ENCODE measurements around the gene CRAMP1.
A peak's percentile ranks its signal among the peaks of the same experiment; 100 is the strongest.

Gene CRAMP1

GRCh38 chr16:1634541-1634940 is 22.4 kb downstream of the CRAMP1 start:
- Mint-ChIP-seq H3K9me3 (no peaks in the 10 kb centered on the region), H3K36me3 (ENCODE audit: low read depth) (peaks cover 31% of the 10 kb centered on the region), H3K4me1 (peaks cover 5% of the 10 kb centered on the region), H3K4me3 (no peak overlapping the region), H3K27ac (no peak overlapping the region), H3K27me3 (no peaks in the 10 kb centered on the region)
- DNase-seq: no peak
- ATAC-seq: no peak

GRCh38 chr16:1635070-1635469 is 22.9 kb downstream of the CRAMP1 start:
- no peaks in the 10 kb centered on the region for H3K27me3 Mint-ChIP-seq
- DNase-seq (peak; percentile 20), ATAC-seq (peak; percentile 49)
- H3K27ac Mint-ChIP-seq: no peak overlapping the region
- H3K4me3 Mint-ChIP-seq: no peak overlapping the region
- peaks cover 5% of the 10 kb centered on the region for H3K4me1 Mint-ChIP-seq
- H3K36me3 Mint-ChIP-seq (ENCODE audit: low read depth): peaks cover 33% of the 10 kb centered on the region
- no peaks in the 10 kb centered on the region for H3K9me3 Mint-ChIP-seq

- H3K9me3 Mint-ChIP-seq: no peaks in the 10 kb centered on the region
- H3K27me3 Mint-ChIP-seq: no peaks in the 10 kb centered on the region
- no peak for DNase-seq
- H3K27ac Mint-ChIP-seq: no peak overlapping the region
- peaks cover 5% of the 10 kb centered on the region for H3K4me1 Mint-ChIP-seq
- peaks cover 41% of the 10 kb centered on the region for H3K36me3 Mint-ChIP-seq (ENCODE audit: low read depth)
- ATAC-seq: no peak
- no peak overlapping the region for H3K4me3 Mint-ChIP-seq
Measured at GRCh38 chr16:1637526-1637925, 25.4 kb downstream of the CRAMP1 start.

GRCh38 chr16:1638757-1639156 is 26.6 kb downstream of the CRAMP1 start:
- H3K36me3 Mint-ChIP-seq (ENCODE audit: low read depth): peaks cover 42% of the 10 kb centered on the region
- ATAC-seq (no peak), DNase-seq (no peak)
- H3K27me3 Mint-ChIP-seq: no peaks in the 10 kb centered on the region
- H3K4me1 Mint-ChIP-seq: peaks cover 5% of the 10 kb centered on the region
- H3K27ac Mint-ChIP-seq: no peak overlapping the region
- no peak overlapping the region for H3K4me3 Mint-ChIP-seq
- no peaks in the 10 kb centered on the region for H3K9me3 Mint-ChIP-seq

- Mint-ChIP-seq H3K27ac (no peak overlapping the region), H3K4me3 (no peak overlapping the region), H3K36me3 (ENCODE audit: low read depth) (peaks cover 44% of the 10 kb centered on the region), H3K27me3 (no peaks in the 10 kb centered on the region), H3K9me3 (no peaks in the 10 kb centered on the region), H3K4me1 (peaks cover 8% of the 10 kb centered on the region)
- DNase-seq: no peak
- ATAC-seq: no peak
Measured at GRCh38 chr16:1639282-1639681, 27.1 kb downstream of the CRAMP1 start.

GRCh38 chr16:1639860-1640259 is 27.7 kb downstream of the CRAMP1 start:
- Mint-ChIP-seq H3K4me3 (no peak overlapping the region), H3K36me3 (ENCODE audit: low read depth) (peaks cover 41% of the 10 kb centered on the region), H3K4me1 (peaks cover 10% of the 10 kb centered on the region), H3K27ac (no peak overlapping the region), H3K9me3 (no peaks in the 10 kb centered on the region), H3K27me3 (no peaks in the 10 kb centered on the region)
- DNase-seq: no peak
- no peak for ATAC-seq

GRCh38 chr16:1640261-1640941 is 28.2 kb downstream of the CRAMP1 start:
- H3K27ac Mint-ChIP-seq: no peak overlapping the region
- DNase-seq (no peak), ATAC-seq (no peak)
- H3K36me3 Mint-ChIP-seq (ENCODE audit: low read depth): peaks cover 38% of the 10 kb centered on the region
- no peaks in the 10 kb centered on the region for H3K27me3 Mint-ChIP-seq
- H3K4me1 Mint-ChIP-seq: peaks cover 8% of the 10 kb centered on the region
- H3K4me3 Mint-ChIP-seq: no peak overlapping the region
- no peaks in the 10 kb centered on the region for H3K9me3 Mint-ChIP-seq

- H3K36me3 Mint-ChIP-seq (ENCODE audit: low read depth): peaks cover 41% of the 10 kb centered on the region
- no peaks in the 10 kb centered on the region for H3K27me3 Mint-ChIP-seq
- H3K4me3 Mint-ChIP-seq: no peak overlapping the region
- H3K27ac Mint-ChIP-seq: no peak overlapping the region
- H3K9me3 Mint-ChIP-seq: no peaks in the 10 kb centered on the region
- no peak for DNase-seq
- H3K4me1 Mint-ChIP-seq: peaks cover 16% of the 10 kb centered on the region
- no peak for ATAC-seq
Measured at GRCh38 chr16:1641261-1641660, 29.1 kb downstream of the CRAMP1 start.

GRCh38 chr16:1642148-1642547 is 30.0 kb downstream of the CRAMP1 start:
- Mint-ChIP-seq H3K9me3 (no peaks in the 10 kb centered on the region), H3K4me1 (peaks cover 25% of the 10 kb centered on the region), H3K36me3 (ENCODE audit: low read depth) (peaks cover 44% of the 10 kb centered on the region), H3K4me3 (no peak overlapping the region), H3K27me3 (no peaks in the 10 kb centered on the region), H3K27ac (no peak overlapping the region)
- DNase-seq (no peak), ATAC-seq (no peak)

GRCh38 chr16:1642753-1643152 is 30.6 kb downstream of the CRAMP1 start:
- Mint-ChIP-seq H3K4me3 (no peak overlapping the region), H3K27ac (no peak overlapping the region), H3K4me1 (peaks cover 26% of the 10 kb centered on the region), H3K9me3 (no peaks in the 10 kb centered on the region), H3K36me3 (ENCODE audit: low read depth) (peaks cover 45% of the 10 kb centered on the region), H3K27me3 (no peaks in the 10 kb centered on the region)
- ATAC-seq (no peak), DNase-seq (no peak)

- DNase-seq (no peak), ATAC-seq (no peak)
- peaks cover 46% of the 10 kb centered on the region for H3K36me3 Mint-ChIP-seq (ENCODE audit: low read depth)
- H3K27me3 Mint-ChIP-seq: no peaks in the 10 kb centered on the region
- no peak overlapping the region for H3K27ac Mint-ChIP-seq
- peaks cover 30% of the 10 kb centered on the region for H3K4me1 Mint-ChIP-seq
- H3K9me3 Mint-ChIP-seq: no peaks in the 10 kb centered on the region
- H3K4me3 Mint-ChIP-seq: no peak overlapping the region
Measured at GRCh38 chr16:1643521-1643920, 31.4 kb downstream of the CRAMP1 start.

- peak; percentile 80 for ATAC-seq
- peaks cover 31% of the 10 kb centered on the region for H3K4me1 Mint-ChIP-seq
- H3K27me3 Mint-ChIP-seq: no peaks in the 10 kb centered on the region
- no peaks in the 10 kb centered on the region for H3K9me3 Mint-ChIP-seq
- peak overlapping the region; percentile 40 for H3K27ac Mint-ChIP-seq
- peak; percentile 27 for DNase-seq
- H3K4me3 Mint-ChIP-seq: no peak overlapping the region
- H3K36me3 Mint-ChIP-seq (ENCODE audit: low read depth): peaks cover 43% of the 10 kb centered on the region
Measured at GRCh38 chr16:1645914-1646525, 33.9 kb downstream of the CRAMP1 start.

GRCh38 chr16:1647856-1648255 is 35.7 kb downstream of the CRAMP1 start:
- ATAC-seq (no peak), DNase-seq (no peak)
- Mint-ChIP-seq H3K36me3 (ENCODE audit: low read depth) (peaks cover 40% of the 10 kb centered on the region), H3K27ac (peak overlapping the region; percentile 7), H3K27me3 (no peaks in the 10 kb centered on the region), H3K9me3 (no peaks in the 10 kb centered on the region), H3K4me1 (peaks cover 31% of the 10 kb centered on the region), H3K4me3 (no peak overlapping the region)

- H3K4me1 Mint-ChIP-seq: peaks cover 25% of the 10 kb centered on the region
- peaks cover 36% of the 10 kb centered on the region for H3K36me3 Mint-ChIP-seq (ENCODE audit: low read depth)
- H3K9me3 Mint-ChIP-seq: no peaks in the 10 kb centered on the region
- no peaks in the 10 kb centered on the region for H3K27me3 Mint-ChIP-seq
- no peak overlapping the region for H3K27ac Mint-ChIP-seq
- ATAC-seq (no peak), DNase-seq (no peak)
- H3K4me3 Mint-ChIP-seq: no peak overlapping the region
Measured at GRCh38 chr16:1650131-1650530, 38.0 kb downstream of the CRAMP1 start.

- Mint-ChIP-seq H3K27me3 (no peaks in the 10 kb centered on the region), H3K4me1 (peaks cover 14% of the 10 kb centered on the region), H3K9me3 (no peaks in the 10 kb centered on the region), H3K36me3 (ENCODE audit: low read depth) (peaks cover 32% of the 10 kb centered on the region), H3K27ac (peak overlapping the region; percentile 38), H3K4me3 (no peak overlapping the region)
- ATAC-seq: no peak
- no peak for DNase-seq
Measured at GRCh38 chr16:1651094-1651973, 39.2 kb downstream of the CRAMP1 start.
